GM12875 (cell line): ENCODE results near the gene LRRC71.

Source experiments
- H3K4me3 ChIP-seq: one replicate; pipeline ENCODE4 v1.5.1; 2011; ENCODE audit warnings: low read depth, low read length, control low read depth
- CTCF ChIP-seq: IDR thresholded peaks from 2 replicates; pipeline ENCODE4 v1.5.1; 2011; ENCODE audit warnings: low read depth, mild to moderate bottlenecking, control low read depth, inconsistent platforms, low read length, moderate library complexity, borderline replicate concordance; ENCODE audit not compliant: insufficient read depth

The LRRC71 gene

GRCh38 chr1:156895927-156896326 lies 24.5 kb upstream of the LRRC71 start:
- no peak for TF ChIP-seq CTCF
- H3K4me3 ChIP-seq: no peak overlapping the region

GRCh38 chr1:156896490-156897033 lies 23.9 kb upstream of the LRRC71 start:
- TF ChIP-seq CTCF: no peak
- H3K4me3 ChIP-seq: no peak overlapping the region

GRCh38 chr1:156897078-156897825 lies 23.2 kb upstream of the LRRC71 start:
- no peak for TF ChIP-seq CTCF
- H3K4me3 ChIP-seq: no peak overlapping the region

GRCh38 chr1:156898161-156898566 lies 22.3 kb upstream of the LRRC71 start:
- no peak overlapping the region for H3K4me3 ChIP-seq
- TF ChIP-seq CTCF: no peak

GRCh38 chr1:156898971-156899664 lies 21.3 kb upstream of the LRRC71 start:
- H3K4me3 ChIP-seq: no peak overlapping the region
- no peak for TF ChIP-seq CTCF

GRCh38 chr1:156899956-156900718 lies 20.3 kb upstream of the LRRC71 start:
- H3K4me3 ChIP-seq: no peak overlapping the region
- TF ChIP-seq CTCF: no peak
